Heart right ventricle (tissue), 16 donors: Measurements from ENCODE around the gene TIGIT. TPM values are rescaled to one million over a fixed set of nuclear protein-coding genes. Genes with fewer than 3 reads are reported as not detected.
A peak's percentile ranks its signal among the peaks of the same experiment; 100 is the strongest.

Experiments
- ATAC-seq, 8 donors: fragments of 200-7000 bp; cut with Tn5 transposase; one replicate each; pipeline ENCODE4 v1.9.1; 2020; ENCODE audit warnings: mild to moderate bottlenecking in 8 of 8, moderate library complexity in 8 of 8, moderate number of reproducible peaks in 1 of 8
- DNase-seq, 2 donors: peaks; one replicate each; pipeline ENCODE4 v3.0.0-alpha.2; 2020
- H3K27ac ChIP-seq, 10 donors: fragments of 200-600 bp; sonication (generic) in 2 of 10; one replicate each; pipeline versions ENCODE4 v1.5.0 to v1.8.0; 2020 to 2022; ENCODE audit warnings: mild to moderate bottlenecking in 3 of 10
- H3K27me3 ChIP-seq, 7 donors: fragments of 200-600 bp; one replicate each; pipeline ENCODE4 v1.8.0; 2021 to 2022; ENCODE audit warnings: mild to moderate bottlenecking in 2 of 7
- H3K36me3 ChIP-seq, 9 donors: fragments of 200-600 bp; sonication (generic) in 1 of 9; one replicate each; pipeline versions ENCODE4 v1.5.0 to v1.8.0; 2020 to 2022; ENCODE audit warnings: mild to moderate bottlenecking in 2 of 9
- H3K4me1 ChIP-seq, 9 donors: fragments of 200-600 bp; sonication (generic) in 1 of 9; one replicate each; pipeline versions ENCODE4 v1.5.0 to v1.8.0; 2020 to 2022; ENCODE audit warnings: mild to moderate bottlenecking in 4 of 9
- H3K4me3 ChIP-seq, 10 donors: fragments of 200-600 bp; sonication (generic) in 2 of 10; one replicate each; pipeline versions ENCODE4 v1.5.0 to v1.8.0; 2020 to 2022; ENCODE audit warnings: mild to moderate bottlenecking in 7 of 10, moderate library complexity in 2 of 10
- H3K9me3 ChIP-seq, 11 donors: fragments of 200-600 bp in 10 of 11; sonication (generic) in 2 of 11; one replicate each; pipeline versions ENCODE4 v1.5.0 to v1.8.0; 2013 to 2022; ENCODE audit warnings: mild to moderate bottlenecking in 2 of 11, control low read depth in 1 of 11, moderate library complexity in 1 of 11
- CTCF ChIP-seq, 9 donors: fragments of 200-600 bp; sonication (generic) in 2 of 9; IDR thresholded peaks; one replicate each; pipeline versions ENCODE4 v1.5.0 to v1.8.0; 2021 to 2022; ENCODE audit warnings: antibody characterized with exemption in 9 of 9, mild to moderate bottlenecking in 5 of 9, moderate library complexity in 1 of 9
- WGBS, 2 donors: extraction: QIAGEN DNeasy Blood & Tissue Kit; methylation state at CpG; one replicate each; pipeline ENCODE4 v1.1.7; 2013; ENCODE audit warnings: inconsistent platforms in 1 of 2; 5-methylcytosine and 5-hydroxymethylcytosine counted together
- intact Hi-C, 10 donors: fragments of 100-400 bp; cut with DNase I; formaldehyde crosslinking; loops; one replicate each; pipeline versions ENCODE4 v1.11.1 to v1.14.2; 2022
- polyA plus RNA-seq, 2 donors: library from polyadenylated mRNA; stranded (reverse); fragments of 200-250 nt; gene quantifications; one replicate each; pipeline ENCODE4 v1.2.3, GENCODE V29; 2013
- total RNA-seq, 10 donors: library from RNA; stranded (reverse); fragmentation: NEBNext Ultra II Directional in 3 of 10; extraction: Animal tissue kit (Norgen Biotek cat#: 25700) in 3 of 10; gene quantifications; one replicate each; pipeline versions ENCODE4 v1.2.1 to v1.2.4, GENCODE V29; 2021 to 2023
- donor health status: Arrhythmogenic right ventricular cardiomyopathy.
- donor health status: ischemic (EF 13 %, LVEDD 7.1; RV severe dilation, severe dysfunction).
- donor health status: healthy with polysubstance abuse.
- donor health status: DM: no; HTN: yes; CAD: no.
- donor health status: DM: no; HTN: no; CAD: no.
- donor health status: ischemic (EF 25% LVEDD 6.9; RV normal size, moderate dysfunction).
- donor health status: ischemic (EF 25% LVEDD 5.7; RV mildly dilated, moderate dysfunction).
- donor health status: healthy.
- donor health status: DM: yes; HTN: yes; CAD: no.
- donor health status: Ischemic cardiomyopathy.
- donor health status: ischemic (EF 35%, LVEDD 5.7; RV mildly dilated, moderate dysfunction).
- donor health status: nonischemic (EF 11% LVEDD 7.7; RV severe dilation, severe dysfunction).
- donor health status: DM: yes; HTN: yes; CAD: no.
- donor health status: PGD.
- donor health status: ischemic (EF 29% LVEDD 5.4; RV normal size, mild dysfunction).
- donor health status: nonischemic (EF 23%, LVEDD 6.1; RV moderate dilation, normal function).

TIGIT gene
- total and polyA plus RNA-seq, 12 donors = 0.07 to 2.5 (median 0.36) TPM; not detected in 5

- ATAC-seq (no peak), DNase-seq (no peak)
- Histone ChIP-seq H3K27ac (peak overlapping the region in 1 of 10 donors; percentile 49), H3K36me3 (no peaks in the 10 kb centered on the region), H3K4me3 (no peak overlapping the region), H3K9me3 (no peaks in the 10 kb centered on the region), H3K4me1 (no peaks in the 10 kb centered on the region), H3K27me3 (no peaks in the 10 kb centered on the region)
- intact Hi-C loops = no loop called here
- WGBS, 2 donors = 83 to 85% methylated on average over 8 of the region's 8 CpGs
- TF ChIP-seq CTCF (IDR thresholded peaks at IDR 0.05) = no peak
Observed at GRCh38 chr3:114307222-114307830, 13.5 kb downstream of the TIGIT start.

DNA sequence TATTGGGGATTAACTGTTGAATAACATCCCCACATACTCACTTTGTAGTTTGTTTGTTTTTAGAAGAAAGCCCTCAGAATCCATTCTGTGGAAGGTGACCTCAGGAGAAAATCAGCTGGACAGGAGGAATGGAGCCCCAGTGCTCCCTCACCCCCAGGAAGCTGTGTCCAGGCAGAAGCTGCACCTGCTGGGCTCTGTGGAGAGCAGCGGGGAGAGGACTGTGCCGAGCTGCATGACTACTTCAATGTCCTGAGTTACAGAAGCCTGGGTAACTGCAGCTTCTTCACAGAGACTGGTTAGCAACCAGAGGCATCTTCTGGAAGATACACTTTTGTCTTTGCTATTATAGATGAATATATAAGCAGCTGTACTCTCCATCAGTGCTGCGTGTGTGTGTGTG lies 14.0 kb downstream of the TIGIT start:
- Histone ChIP-seq H3K27ac (peak overlapping the region in 1 of 10 donors; percentile 49), H3K4me1 (no peaks in the 10 kb centered on the region), H3K9me3 (no peaks in the 10 kb centered on the region), H3K36me3 (no peaks in the 10 kb centered on the region), H3K4me3 (no peak overlapping the region), H3K27me3 (no peaks in the 10 kb centered on the region)
- TF ChIP-seq CTCF (IDR thresholded peaks at IDR 0.05) = no peak
- ATAC-seq = no peak
- WGBS, 2 donors = 75 to 88% methylated on average over 3 of the region's 3 CpGs
- DNase-seq = no peak
- intact Hi-C loops = no loop called here

DNA sequence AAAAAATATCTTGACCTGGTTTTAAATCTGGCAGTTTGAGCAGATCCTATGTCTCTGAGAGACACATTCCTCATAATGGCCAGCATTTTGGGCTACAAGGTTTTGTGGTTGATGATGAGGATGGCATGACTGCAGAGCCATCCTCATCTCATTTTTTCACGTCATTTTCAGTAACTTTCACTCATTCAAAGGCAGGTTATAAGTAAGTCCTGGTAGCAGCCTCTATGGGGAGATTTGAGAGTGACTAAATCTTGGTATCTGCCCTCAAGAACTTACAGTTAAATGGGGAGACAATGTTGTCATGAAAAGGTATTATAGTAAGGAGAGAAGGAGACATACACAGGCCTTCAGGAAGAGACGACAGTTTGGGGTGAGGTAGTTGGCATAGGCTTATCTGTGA lies 14.5 kb downstream of the TIGIT start:
- H3K27me3 ChIP-seq = no peaks in the 10 kb centered on the region
- intact Hi-C loops = no loop called here
- H3K36me3 ChIP-seq = no peaks in the 10 kb centered on the region
- no peaks in the 10 kb centered on the region for H3K4me1 ChIP-seq
- no peak overlapping the region for H3K4me3 ChIP-seq
- DNase-seq (no peak), ATAC-seq (no peak)
- 80 to 82% methylated on average over 2 of the region's 2 CpGs for WGBS, 2 donors
- peak overlapping the region in 1 of 10 donors; percentile 45 for H3K27ac ChIP-seq
- TF ChIP-seq CTCF (IDR thresholded peaks at IDR 0.05) = no peak
- no peaks in the 10 kb centered on the region for H3K9me3 ChIP-seq

- no peak for TF ChIP-seq CTCF (IDR thresholded peaks at IDR 0.05)
- no peak for DNase-seq
Observed at GRCh38 chr3:114308830-114309229, 15.0 kb downstream of the TIGIT start.

More at GRCh38 chr3:114308830-114309229, 15.0 kb downstream of the TIGIT start:
- H3K27me3 ChIP-seq = no peaks in the 10 kb centered on the region
- intact Hi-C loops = no loop called here
- WGBS, 2 donors = 67 to 68% methylated on average over 5 of the region's 5 CpGs
- H3K4me1 ChIP-seq = no peaks in the 10 kb centered on the region
- peak in 1 of 8 donors; percentile 42 for ATAC-seq
- H3K9me3 ChIP-seq = no peaks in the 10 kb centered on the region
- no peaks in the 10 kb centered on the region for H3K36me3 ChIP-seq
- peak overlapping the region in 1 of 10 donors; percentile 45 for H3K27ac ChIP-seq
- no peak overlapping the region for H3K4me3 ChIP-seq
